Stimulated activated CD8-positive, alpha-beta memory T cell treated with anti-CD3 and anti-CD28 coated beads, Interleukin-12 subunit alpha, Interleukin-12 subunit beta, amount 100 ng/mL, for 4 hours (primary cell): ENCODE measurements around the gene SARDH.
"Not testable (repeated sequence)": the region's sequence is repeated elsewhere in the genome, so short reads cannot be mapped to it uniquely, and the experiment has no call there.

Experiments used
- DNase-seq: peaks from one replicate; pipeline ENCODE4 v3.0.0-alpha.2; 2020; ENCODE audit warnings: low read depth

SARDH gene

GRCh38 chr9:133760713-133761290, 22.6 kb upstream of the SARDH start:
- DNase-seq: no peak

GRCh38 chr9:133759946-133760345, 21.8 kb upstream of the SARDH start:
- no peak for DNase-seq

GRCh38 chr9:133759146-133759900, 21.2 kb upstream of the SARDH start:
- DNase-seq: no peak

- DNase-seq: no peak
These were observed 20.1 kb upstream of the SARDH start for GRCh38 chr9:133758228-133758627.

GRCh38 chr9:133754688-133755227, 16.6 kb upstream of the SARDH start:
- no peak for DNase-seq

GRCh38 chr9:133754187-133754586, 16.0 kb upstream of the SARDH start:
- no peak for DNase-seq

- no peak for DNase-seq
These were observed 14.7 kb upstream of the SARDH start for GRCh38 chr9:133752739-133753446.

- DNase-seq: no peak
These were observed 13.0 kb upstream of the SARDH start for GRCh38 chr9:133750982-133751649.

- DNase-seq: no peak
These were observed 9.2 kb upstream of the SARDH start for GRCh38 chr9:133747309-133747708.

GRCh38 chr9:133744528-133744927, 6.4 kb upstream of the SARDH start:
- DNase-seq: not testable (repeated sequence)

GRCh38 chr9:133742849-133743444, 4.8 kb upstream of the SARDH start:
- peak; percentile 51 for DNase-seq

GRCh38 chr9:133742251-133742650, 4.1 kb upstream of the SARDH start:
- DNase-seq: no peak

GRCh38 chr9:133741716-133742115, 3.6 kb upstream of the SARDH start:
- no peak for DNase-seq

- DNase-seq: no peak
These were observed 2.8 kb upstream of the SARDH start for GRCh38 chr9:133740911-133741310.

GRCh38 chr9:133739408-133740280, 1.5 kb upstream of the SARDH start:
- DNase-seq: no peak

GRCh38 chr9:133738640-133739225, 581 bp upstream of the SARDH start:
- DNase-seq: no peak

GRCh38 chr9:133737071-133737773, 930 bp downstream of the SARDH start:
- DNase-seq: no peak

- DNase-seq: no peak
These were observed 2.2 kb downstream of the SARDH start for GRCh38 chr9:133735931-133736330.

- no peak for DNase-seq
These were observed 2.8 kb downstream of the SARDH start for GRCh38 chr9:133735415-133735775.
